PFSK-1 (cell line): Measurements from ENCODE around the gene UXS1.

ENCODE experiments used
- FOXP2 ChIP-seq: optimal IDR thresholded peaks from 2 replicates; pipeline ENCODE3; 2011; ENCODE audit warnings: borderline replicate concordance, control low read depth, inconsistent platforms; ENCODE audit not compliant: insufficient read depth; ENCODE audit errors: extremely low read length, extremely low read depth
- POLR2AphosphoS5 ChIP-seq: IDR thresholded peaks from 2 replicates; pipeline ENCODE4 v1.6.1; 2012; ENCODE audit warnings: low read depth, mild to moderate bottlenecking, control low read depth, low read length, moderate library complexity

DNA sequence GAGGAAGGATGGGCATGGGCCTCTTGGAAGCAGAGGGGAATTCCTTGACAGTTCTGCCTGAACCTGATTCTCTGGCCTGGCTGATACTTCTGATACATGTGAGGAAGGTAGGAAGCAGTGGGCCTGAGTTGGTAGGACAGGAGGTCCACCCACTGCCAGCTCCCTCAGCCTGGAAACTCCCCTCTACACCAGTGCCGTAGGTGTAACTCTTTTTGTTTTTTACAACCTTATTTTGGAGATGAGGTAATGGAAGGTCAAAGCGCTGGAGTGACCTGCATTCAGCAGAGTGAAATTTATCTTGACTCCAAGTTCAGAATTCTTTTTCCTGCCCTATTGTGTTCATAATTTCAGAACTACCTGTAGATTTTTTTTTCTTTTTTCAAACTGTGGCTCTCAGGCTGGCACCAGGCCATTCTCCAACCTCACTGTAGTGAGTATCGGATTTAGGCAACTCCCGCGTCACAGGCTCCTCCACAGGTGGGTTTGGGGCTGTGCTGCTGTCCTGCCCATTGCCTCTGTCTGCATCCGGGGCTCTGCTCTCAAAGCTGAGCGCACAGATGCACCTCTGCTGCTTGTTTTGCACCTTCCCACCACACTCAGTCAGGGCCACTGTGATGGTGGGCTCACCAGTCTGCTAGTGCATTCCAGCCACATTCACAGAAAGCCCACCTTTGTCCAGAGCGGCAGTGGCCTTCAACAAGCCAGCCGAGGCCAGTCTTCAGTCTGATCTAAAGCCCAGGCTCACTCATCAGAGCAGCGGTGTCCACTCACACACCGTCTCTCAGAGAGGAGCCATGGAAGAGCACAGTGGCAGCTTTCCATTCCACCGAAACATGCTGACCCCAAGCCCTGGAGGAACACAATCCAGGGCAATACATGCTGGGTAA, 87.2 kb downstream of the UXS1 start:
- TF ChIP-seq FOXP2 (no peak), POLR2AphosphoS5 (no peak)
